Small intestine (tissue), 7 donors: ENCODE results near the gene UBR4. TPM values are rescaled to one million over a fixed set of nuclear protein-coding genes. Genes with fewer than 3 reads are reported as not detected.

ENCODE experiments used
- DNase-seq, 2 donors: peaks; one replicate each; pipeline versions ENCODE4 v3.0.0 to v3.0.0-alpha.2; 2013
- FAIRE-seq: peaks from 2 replicates; lab custom pipeline; 2012; peaks lifted over from hg19 to GRCh38; lab: Jason Lieb, UNC
- H3K27ac ChIP-seq, 3 donors: one replicate each; pipeline ENCODE4 v1.5.1; 2013; ENCODE audit warnings: low read length in 2 of 3, mild to moderate bottlenecking in 2 of 3, control low read depth in 1 of 3, inconsistent platforms in 1 of 3, low read depth in 1 of 3, moderate library complexity in 1 of 3
- H3K27me3 ChIP-seq, 3 donors: one replicate each; pipeline ENCODE4 v1.6.1; 2013; ENCODE audit warnings: low read length in 3 of 3, inconsistent platforms in 1 of 3; ENCODE audit not compliant: control insufficient read depth in 3 of 3, insufficient read depth in 3 of 3
- H3K36me3 ChIP-seq, 3 donors: one replicate each; pipeline ENCODE4 v1.6.1; 2013; ENCODE audit warnings: low read length in 3 of 3, inconsistent platforms in 1 of 3, low read depth in 1 of 3, mild to moderate bottlenecking in 1 of 3, moderate library complexity in 1 of 3; ENCODE audit not compliant: control insufficient read depth in 3 of 3, insufficient read depth in 2 of 3
- H3K4me1 ChIP-seq, 3 donors: one replicate each; pipeline ENCODE4 v1.6.1; 2013; ENCODE audit warnings: low read length in 2 of 3, inconsistent platforms in 1 of 3, low read depth in 1 of 3, mild to moderate bottlenecking in 1 of 3, moderate library complexity in 1 of 3; ENCODE audit not compliant: control insufficient read depth in 3 of 3, insufficient read depth in 2 of 3
- H3K4me3 ChIP-seq, 3 donors: one replicate each; pipeline ENCODE4 v1.5.1; 2013; ENCODE audit warnings: low read length in 3 of 3, control low read depth in 1 of 3, inconsistent platforms in 1 of 3, low read depth in 1 of 3, mild to moderate bottlenecking in 1 of 3, moderate library complexity in 1 of 3
- H3K9me3 ChIP-seq, 2 donors: one replicate each; pipeline ENCODE4 v1.6.1; 2013; ENCODE audit warnings: low read depth in 1 of 2, low read length in 1 of 2; ENCODE audit not compliant: control insufficient read depth in 2 of 2, insufficient read depth in 1 of 2
- WGBS, 3 donors: extraction: QIAGEN DNeasy Blood & Tissue Kit; methylation state at CpG; one replicate each; pipeline ENCODE4 v1.1.7; 2013; 5-methylcytosine and 5-hydroxymethylcytosine counted together
- polyA plus RNA-seq, 4 donors: library from polyadenylated mRNA; stranded (reverse) in 3 of 4; unstranded in 1 of 4; fragments of 200-250 nt in 3 of 4; fragments of 120-200 nt in 1 of 4; gene quantifications; one replicate each; pipeline versions ENCODE4 v1.2.1 to v1.2.3, GENCODE V29; 2013
- donor health status: healthy with polysubstance abuse.
- donor health status: control.
- donor health status: control.
- donor health status: Bipolar disorder and iron deficiency.
- donor health status: healthy.

Gene UBR4
- polyA plus RNA-seq, 4 donors = 85.9 to 275 (median 143) TPM

DNA sequence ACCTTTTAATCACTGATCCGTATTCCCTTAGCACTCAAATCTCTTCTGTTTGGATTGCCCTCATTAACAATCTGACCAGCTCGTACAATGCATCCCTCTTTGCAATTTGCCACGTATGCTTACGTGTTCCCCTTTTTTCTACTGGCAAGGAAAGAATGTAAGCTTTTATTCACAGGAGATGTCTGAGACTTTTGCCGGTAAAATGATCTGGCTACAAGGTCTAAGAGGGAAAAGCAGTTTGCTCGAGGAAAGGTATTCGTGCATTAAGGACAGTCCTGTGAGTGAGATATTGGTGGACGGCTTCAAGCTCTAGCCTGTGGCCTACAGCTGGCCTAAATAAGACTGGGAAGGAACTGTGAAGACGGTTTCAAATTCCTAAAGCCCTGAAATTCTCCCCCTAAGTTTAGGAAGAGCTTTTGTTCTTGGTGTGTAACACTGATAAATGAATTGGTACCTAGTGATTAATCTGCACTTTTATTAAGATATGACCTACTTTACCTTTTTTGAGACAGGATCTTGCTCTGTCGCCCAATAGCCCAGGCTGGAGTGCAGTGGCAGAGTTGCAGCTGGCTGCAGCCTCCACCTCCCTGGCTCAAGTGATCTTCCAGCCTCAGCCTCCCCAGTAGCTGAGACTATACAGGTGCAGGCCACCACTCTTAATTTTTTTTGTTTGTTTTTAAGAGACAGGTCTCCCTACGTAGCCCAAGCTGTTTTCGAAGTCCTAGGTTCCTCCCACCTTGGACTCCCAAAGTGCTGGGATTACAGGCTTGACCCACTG lies 895 bp upstream of the UBR4 start:
- FAIRE-seq (no peak), DNase-seq (peak in 1 of 2 donors; percentile 30)
- 11 to 15% (median 15%) methylated on average over 12 of the region's 12 CpGs for WGBS, 3 donors
- peaks cover 0 to 9% (median 2%) of the 10 kb centered on the region in 3 donors for H3K36me3 ChIP-seq
- no peaks in the 10 kb centered on the region for H3K27me3 ChIP-seq
- H3K4me3 ChIP-seq = peak overlapping the region in 2 of 3 donors; percentile 64 to 96
- H3K4me1 ChIP-seq = peaks cover 3 to 11% (median 6%) of the 10 kb centered on the region in 3 donors
- no peaks in the 10 kb centered on the region for H3K9me3 ChIP-seq
- H3K27ac ChIP-seq = peak overlapping the region; percentile 86 to 96 (median 91)

DNA sequence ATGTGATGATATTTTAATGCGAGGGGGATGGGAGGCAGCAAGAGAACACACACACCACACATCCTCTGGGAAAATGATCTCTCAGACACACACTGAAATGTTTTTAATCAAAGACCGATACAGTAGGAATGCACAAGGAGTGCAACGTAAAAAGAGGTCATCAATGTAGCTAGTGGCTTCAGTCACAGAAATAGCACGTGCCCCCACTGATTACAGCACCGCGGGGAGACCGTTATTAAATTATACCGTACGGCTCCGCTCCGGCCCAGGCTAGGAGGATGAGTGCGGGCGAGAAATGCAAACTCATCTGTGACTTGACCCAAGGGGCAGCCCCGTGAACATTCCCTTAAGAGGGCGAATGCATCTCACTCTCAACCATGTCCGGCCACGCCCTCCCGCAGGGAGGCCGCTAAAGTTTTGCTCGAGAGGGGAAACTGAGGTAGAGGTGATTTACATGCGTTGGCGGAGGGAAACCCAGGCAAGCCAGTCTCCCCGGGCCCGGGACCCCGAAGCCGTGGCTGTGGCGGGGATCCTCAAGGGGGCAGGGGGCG lies 552 bp downstream of the UBR4 start:
- 0% methylated on average over 26 to 28 of the region's 28 CpGs for WGBS, 3 donors
- FAIRE-seq = no peak
- peaks cover 6 to 11% (median 10%) of the 10 kb centered on the region in 3 donors for H3K4me1 ChIP-seq

DNA sequence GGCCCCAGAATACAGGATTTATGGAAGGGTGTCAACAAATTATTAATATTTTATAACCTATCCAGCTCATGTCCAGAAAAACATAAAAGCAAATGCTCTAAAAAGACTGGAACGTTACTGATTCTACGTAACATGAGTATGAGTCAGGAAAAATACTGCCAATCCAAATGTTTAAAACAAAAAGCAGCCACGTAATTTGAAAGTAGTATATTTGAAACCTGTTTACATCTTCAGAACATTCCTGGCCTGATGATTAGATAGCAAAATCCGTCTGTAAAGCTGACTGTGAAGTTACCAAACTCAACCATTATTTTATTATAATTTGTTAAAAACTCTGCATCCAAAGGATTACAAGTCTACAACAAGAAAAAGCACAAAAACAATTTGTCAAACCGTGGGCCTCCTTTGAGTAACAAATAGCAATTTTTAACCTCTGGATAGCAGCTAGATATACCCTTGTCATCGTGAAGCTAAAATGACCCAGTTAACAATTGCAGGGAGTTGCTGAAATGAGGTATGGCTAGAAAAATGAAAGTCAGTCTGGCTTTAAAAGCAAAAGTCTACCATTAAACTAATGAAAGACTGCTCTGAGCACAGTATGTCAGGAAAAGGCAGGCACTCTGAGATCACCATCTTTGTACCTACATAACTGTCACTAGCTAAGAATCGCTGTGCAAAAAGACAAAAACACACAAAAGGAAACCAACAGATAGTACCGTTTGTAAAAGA lies 1.2 kb downstream of the UBR4 start:
- Histone ChIP-seq H3K36me3 (peaks cover 0 to 1% (median 0%) of the 10 kb centered on the region in 3 donors), H3K4me3 (peak overlapping the region; percentile 17 to 96 (median 64)), H3K9me3 (no peaks in the 10 kb centered on the region), H3K4me1 (peaks cover 6 to 11% (median 10%) of the 10 kb centered on the region in 3 donors), H3K27me3 (no peaks in the 10 kb centered on the region), H3K27ac (peak overlapping the region in 2 of 3 donors; percentile 86 to 96)
- DNase-seq = no peak
- WGBS, 3 donors = 16 to 18% (median 17%) methylated on average over 8 of the region's 8 CpGs
- FAIRE-seq = no peak

More for the DNA sequence above, 552 bp downstream of the UBR4 start:
- DNase-seq = peak; percentile 43 to 68
- H3K27ac ChIP-seq = peak overlapping the region; percentile 86 to 96 (median 95)
- peaks cover 0 to 2% (median 0%) of the 10 kb centered on the region in 3 donors for H3K36me3 ChIP-seq
- H3K4me3 ChIP-seq = peak overlapping the region; percentile 64 to 96 (median 85)
- no peaks in the 10 kb centered on the region for H3K9me3 ChIP-seq
- no peaks in the 10 kb centered on the region for H3K27me3 ChIP-seq

DNA sequence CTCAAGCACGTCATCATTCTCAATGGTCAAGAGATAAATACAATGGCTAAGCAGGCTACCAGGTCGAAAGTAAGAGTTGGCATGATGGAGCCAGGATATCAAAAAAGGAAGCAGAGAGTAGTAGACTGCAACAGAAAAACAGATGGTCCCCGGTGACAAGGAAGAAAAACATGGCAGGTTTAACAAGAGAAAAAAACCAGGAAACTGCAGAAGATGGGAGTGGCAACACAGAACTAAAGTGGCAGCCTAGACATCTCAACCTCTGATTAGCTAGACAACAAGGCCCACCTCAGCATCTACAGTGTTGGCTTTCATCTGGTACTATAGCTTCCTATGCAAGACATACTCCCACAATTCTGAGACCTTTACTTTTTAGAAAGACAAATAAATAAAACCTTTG lies 3.1 kb downstream of the UBR4 start:
- no peaks in the 10 kb centered on the region for H3K9me3 ChIP-seq
- no peak overlapping the region for H3K27ac ChIP-seq
- H3K4me1 ChIP-seq = peaks cover 6 to 20% (median 16%) of the 10 kb centered on the region in 3 donors
- no peak for FAIRE-seq
- no peaks in the 10 kb centered on the region for H3K36me3 ChIP-seq
- no peak overlapping the region for H3K4me3 ChIP-seq
- DNase-seq = no peak
- WGBS, 3 donors = 61 to 73% (median 70%) methylated on average over 3 of the region's 3 CpGs
- H3K27me3 ChIP-seq = no peaks in the 10 kb centered on the region

DNA sequence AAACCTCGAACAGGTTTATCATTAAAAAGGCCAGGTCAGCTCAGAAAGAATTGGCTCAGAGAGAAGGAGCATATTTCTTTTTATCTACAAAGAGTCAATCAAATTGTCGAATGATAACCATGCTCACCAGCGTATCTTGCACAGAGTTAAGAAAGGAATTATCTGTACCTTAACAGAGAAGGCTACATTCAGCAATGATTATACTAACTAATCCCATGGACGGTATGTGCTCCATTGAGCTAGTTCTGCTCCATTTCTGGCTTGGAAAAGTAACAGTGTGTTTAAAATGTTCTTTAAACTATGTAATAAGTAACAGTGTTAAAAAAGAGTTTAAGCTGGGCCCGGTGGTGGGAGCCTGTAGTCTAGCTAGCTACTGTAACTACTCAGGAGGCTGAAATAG lies 4.2 kb downstream of the UBR4 start:
- DNase-seq (no peak), FAIRE-seq (no peak)
- Histone ChIP-seq H3K9me3 (no peaks in the 10 kb centered on the region), H3K27ac (no peak overlapping the region), H3K4me3 (no peak overlapping the region), H3K27me3 (no peaks in the 10 kb centered on the region), H3K4me1 (peaks cover 6 to 14% (median 10%) of the 10 kb centered on the region in 3 donors), H3K36me3 (peaks cover 0 to 1% (median 0%) of the 10 kb centered on the region in 3 donors)
- WGBS, 3 donors = 47 to 63% (median 55%) methylated on average over 5 of the region's 5 CpGs

DNA sequence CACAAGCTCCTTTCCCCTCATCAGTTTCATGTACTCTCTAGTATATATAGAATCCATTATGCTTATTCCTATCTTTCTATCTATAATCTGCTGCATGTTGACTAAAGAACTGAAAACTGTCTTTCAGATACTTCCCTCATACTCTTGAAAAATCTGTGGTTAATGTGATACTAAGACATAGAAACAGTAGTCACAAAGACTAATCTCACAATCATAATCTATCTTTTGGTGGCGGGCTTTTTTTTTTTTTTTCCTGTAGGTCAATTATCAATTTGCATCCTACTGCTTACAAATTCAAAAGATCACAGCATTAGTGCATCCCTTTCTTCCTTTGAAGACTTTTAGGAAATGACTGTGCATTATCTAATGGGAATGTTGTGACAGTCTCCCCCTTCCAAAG lies 4.7 kb downstream of the UBR4 start:
- peaks cover 6 to 14% (median 10%) of the 10 kb centered on the region in 3 donors for H3K4me1 ChIP-seq
- WGBS, 3 donors = 76 to 84% (median 80%) methylated on average over 1 of the region's 1 CpG
- FAIRE-seq = no peak

GRCh38 chr1:19204446-19205266 lies 5.4 kb downstream of the UBR4 start:
- DNase-seq (no peak), FAIRE-seq (no peak)
- Histone ChIP-seq H3K9me3 (no peaks in the 10 kb centered on the region), H3K4me1 (peaks cover 6 to 14% (median 10%) of the 10 kb centered on the region in 3 donors), H3K36me3 (peaks cover 0 to 6% (median 1%) of the 10 kb centered on the region in 3 donors), H3K27ac (no peak overlapping the region), H3K4me3 (no peak overlapping the region), H3K27me3 (no peaks in the 10 kb centered on the region)
- 87 to 92% (median 89%) methylated on average over 6 of the region's 6 CpGs for WGBS, 3 donors

More for the DNA sequence above, 4.7 kb downstream of the UBR4 start:
- DNase-seq = no peak
- Histone ChIP-seq H3K27me3 (no peaks in the 10 kb centered on the region), H3K4me3 (no peak overlapping the region), H3K27ac (no peak overlapping the region), H3K9me3 (no peaks in the 10 kb centered on the region), H3K36me3 (peaks cover 0 to 4% (median 0%) of the 10 kb centered on the region in 3 donors)
